Measurements from ENCODE around the gene CACNA1H.
"Not testable (repeated sequence)": the region's sequence is repeated elsewhere in the genome, so short reads cannot be mapped to it uniquely, and the experiment has no call there.

Gene CACNA1H

GRCh38 chr16:1220841-1221627 is 68.1 kb downstream of the CACNA1H start:
- DNase-seq (ENCODE audit: insufficient read length, low spot score) (no peak), FAIRE-seq (no peak)

DNA sequence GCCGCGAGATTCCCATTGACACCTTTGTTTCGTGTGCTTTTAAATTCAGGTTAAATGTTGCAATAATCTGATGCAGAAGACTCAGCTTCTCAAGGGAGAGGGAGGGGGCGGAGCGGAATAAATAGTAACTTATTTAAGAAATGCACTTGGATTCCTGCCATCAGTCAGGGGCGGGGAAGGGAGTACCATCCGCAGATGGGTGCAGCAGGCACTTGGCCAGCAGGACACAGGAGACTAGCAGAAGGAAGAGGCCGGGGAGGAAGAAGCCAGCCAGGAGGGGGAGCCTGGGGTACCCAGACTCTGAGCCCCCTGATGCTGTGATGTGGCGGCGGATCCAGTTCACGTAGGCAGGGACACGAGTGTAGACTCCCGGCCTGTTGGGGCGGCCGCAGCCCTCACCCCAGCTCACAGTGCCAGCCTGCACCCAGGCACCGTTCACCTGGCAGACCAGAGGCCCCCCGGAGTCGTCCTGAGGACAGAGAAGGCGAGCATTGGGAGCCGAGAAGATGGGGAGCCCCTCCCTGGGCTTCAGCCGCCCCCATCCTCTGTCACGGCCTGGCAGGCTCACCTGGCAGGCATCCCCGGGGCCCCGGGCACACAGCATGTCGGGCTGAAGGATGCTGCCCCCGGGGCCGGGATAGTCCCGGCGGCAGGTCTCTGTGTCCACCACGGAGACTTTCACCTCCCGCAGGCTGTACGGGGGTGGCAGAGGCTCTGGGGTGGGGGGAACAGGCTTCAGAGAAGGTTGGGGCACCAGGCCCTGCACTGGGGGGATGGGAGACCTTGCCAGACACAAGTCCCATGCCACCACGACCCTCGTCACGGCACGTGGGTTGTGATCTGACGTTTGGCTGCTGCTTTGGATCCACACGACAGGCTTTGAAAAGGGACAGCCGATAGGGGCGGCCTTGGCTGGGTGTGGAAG is 69.0 kb downstream of the CACNA1H start:
- FAIRE-seq (no peak), DNase-seq (ENCODE audit: insufficient read length, low spot score) (no peak)

- no peak for DNase-seq (ENCODE audit: insufficient read length, low spot score)
- FAIRE-seq = no peak
These were observed 69.8 kb downstream of the CACNA1H start for GRCh38 chr16:1222553-1223354.

- DNase-seq (ENCODE audit: insufficient read length, low spot score) (no peak), FAIRE-seq (no peak)
These were observed 70.7 kb downstream of the CACNA1H start for GRCh38 chr16:1223355-1224214.

DNA sequence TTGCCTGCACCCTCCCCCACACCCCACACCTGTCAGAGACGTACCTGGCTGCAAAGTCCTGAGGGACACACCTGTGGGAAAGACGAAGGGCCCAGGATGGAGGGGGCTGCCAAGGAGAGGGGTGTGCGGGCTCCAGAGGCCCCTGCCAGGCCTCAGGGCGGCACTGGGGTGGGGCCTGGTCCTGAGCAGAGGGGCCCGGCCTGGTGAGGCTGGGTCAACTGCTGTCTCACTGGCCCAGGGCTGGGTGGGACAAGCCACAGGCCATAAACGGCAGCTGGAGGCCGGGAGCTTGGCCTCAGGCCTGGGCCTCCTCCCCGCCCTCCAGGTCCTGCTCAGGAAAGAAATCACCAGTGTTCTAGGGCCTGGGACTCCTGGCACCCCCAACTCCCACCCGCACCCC is 71.7 kb downstream of the CACNA1H start:
- DNase-seq (ENCODE audit: insufficient read length, low spot score) (no peak), FAIRE-seq (no peak)

GRCh38 chr16:1225051-1225451 is 72.1 kb downstream of the CACNA1H start, which contains the start of gene TPSG1:
TPSG1 (minus strand) TSS chr16:1225268; CDS start chr16:1225252, 16 bp downstream.
- no peak for FAIRE-seq
- DNase-seq (ENCODE audit: insufficient read length, low spot score) = no peak

GRCh38 chr16:1225728-1226311 is 72.9 kb downstream of the CACNA1H start:
- FAIRE-seq = peak; percentile 48
- DNase-seq (ENCODE audit: insufficient read length, low spot score) = not testable (repeated sequence)

- not testable (repeated sequence) for DNase-seq (ENCODE audit: insufficient read length, low spot score); FAIRE-seq
These were observed 73.8 kb downstream of the CACNA1H start for GRCh38 chr16:1226692-1227091.

DNA sequence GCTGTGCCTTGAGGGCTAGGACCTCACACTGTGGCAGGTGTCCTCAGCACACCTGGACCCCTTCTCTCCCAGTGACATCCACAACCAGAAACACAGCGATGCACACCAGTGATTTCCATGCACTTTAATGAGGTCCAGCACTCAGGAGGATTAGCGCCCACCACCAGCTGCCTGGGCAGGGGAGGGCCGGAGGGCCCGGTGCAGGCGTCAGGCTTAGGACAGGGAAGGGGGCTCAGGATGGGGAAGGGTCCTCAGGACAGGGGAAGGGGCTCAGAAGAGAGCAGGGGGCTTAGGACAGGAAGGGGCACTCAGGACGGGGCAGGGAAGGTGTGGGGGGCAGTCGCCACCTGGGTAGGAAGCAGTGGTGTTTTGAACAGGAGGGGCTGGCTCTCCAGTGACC is 75.3 kb downstream of the CACNA1H start:
- not testable (repeated sequence) for DNase-seq (ENCODE audit: insufficient read length, low spot score)
- peak; percentile 98 for FAIRE-seq

DNA sequence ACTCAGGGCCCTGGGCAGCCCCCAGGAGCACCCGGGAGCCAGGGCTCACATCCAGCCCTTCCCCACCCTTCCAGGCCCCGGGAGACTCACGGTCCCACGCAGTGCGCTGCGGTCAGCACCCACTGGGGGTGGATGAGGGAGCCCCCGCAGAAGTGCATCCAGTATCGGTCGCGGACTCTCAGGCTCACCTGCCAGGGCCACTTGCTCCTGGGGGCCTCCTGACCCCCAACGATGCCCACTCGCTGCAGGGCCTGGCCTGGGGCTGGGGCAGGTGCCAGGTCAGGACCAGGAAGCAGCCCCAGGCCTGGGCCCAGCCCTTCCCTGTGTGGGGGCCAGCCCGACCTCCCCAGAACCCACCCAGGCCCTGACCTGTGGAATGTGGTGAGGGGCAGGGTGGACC is 76.6 kb downstream of the CACNA1H start:
- DNase-seq (ENCODE audit: insufficient read length, low spot score) = not testable (repeated sequence)

GRCh38 chr16:1230084-1230470 is 77.2 kb downstream of the CACNA1H start, which contains the start of gene TPSB2:
TPSB2 (minus strand) TSS chr16:1230184; CDS start chr16:1229951, 233 bp downstream.
- FAIRE-seq = not testable (repeated sequence)

More for the DNA sequence above, 76.6 kb downstream of the CACNA1H start:
- not testable (repeated sequence) for FAIRE-seq

GRCh38 chr16:1230471-1231212 is 77.7 kb downstream of the CACNA1H start:
- not testable (repeated sequence) for DNase-seq (ENCODE audit: insufficient read length, low spot score); FAIRE-seq

More at GRCh38 chr16:1230084-1230470, 77.2 kb downstream of the CACNA1H start, which contains the start of gene TPSB2:
- not testable (repeated sequence) for DNase-seq (ENCODE audit: insufficient read length, low spot score)

DNA sequence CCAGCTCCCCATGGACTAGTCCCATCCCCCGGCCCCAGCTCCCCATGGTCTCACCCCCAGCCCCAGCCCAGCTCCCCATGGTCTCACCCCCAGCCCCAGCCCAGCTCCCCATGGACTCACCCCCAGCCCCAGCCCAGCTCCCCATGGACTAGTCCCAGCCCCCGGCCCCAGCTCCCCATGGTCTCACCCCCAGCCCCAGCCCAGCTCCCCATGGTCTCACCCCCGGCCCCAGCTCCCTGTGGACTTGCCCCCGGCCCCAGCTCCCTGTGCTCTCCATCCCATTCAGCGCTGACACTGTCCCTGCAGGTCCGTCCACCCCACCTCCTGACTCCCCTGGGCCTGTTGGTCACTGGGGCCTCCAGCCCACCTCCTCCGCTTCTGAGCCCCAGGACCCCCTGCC is 78.4 kb downstream of the CACNA1H start:
- not testable (repeated sequence) for DNase-seq (ENCODE audit: insufficient read length, low spot score); FAIRE-seq

- DNase-seq (ENCODE audit: insufficient read length, low spot score); FAIRE-seq: not testable (repeated sequence)
These were observed 79.3 kb downstream of the CACNA1H start for GRCh38 chr16:1232049-1232748.

GRCh38 chr16:1236659-1237058 is 83.8 kb downstream of the CACNA1H start:
- DNase-seq (ENCODE audit: insufficient read length, low spot score) = not testable (repeated sequence)
- peak; percentile 89 for FAIRE-seq

GRCh38 chr16:1237990-1238389 is 85.1 kb downstream of the CACNA1H start:
- no peak for DNase-seq (ENCODE audit: insufficient read length, low spot score)
- FAIRE-seq = peak; percentile 76

- DNase-seq (ENCODE audit: insufficient read length, low spot score); FAIRE-seq: not testable (repeated sequence)
These were observed 86.0 kb downstream of the CACNA1H start for GRCh38 chr16:1238909-1239308.
